Dermis microvascular lymphatic vessel endothelial cell (primary cell): ENCODE data around the gene KIF26A. TPM values are rescaled to one million over a fixed set of nuclear protein-coding genes. Genes with fewer than 3 reads are reported as not detected.
A peak's percentile ranks its signal among the peaks of the same experiment; 100 is the strongest.

Experiments used
- DNase-seq, 2 donors: peaks; one replicate each; pipeline versions ENCODE4 v3.0.0 to v3.0.0-alpha.2; 2010; ENCODE audit warnings: low read depth in 2 of 2
- total RNA-seq: library from RNA; depleted of rRNA; stranded (reverse); fragments of >200 nt; gene quantifications from 2 replicates; pipeline ENCODE4 v1.2.1, GENCODE V29; 2014

Gene KIF26A
- total RNA-seq, 1 donor from 2014 or later, result 9.2 TPM

GRCh38 chr14:104176611-104177010 lies 38.2 kb downstream of the KIF26A start:
- DNase-seq, result no peak

- DNase-seq, result no peak
Measured at GRCh38 chr14:104177411-104177810, 39.0 kb downstream of the KIF26A start.

- DNase-seq, result peak in 1 of 2 donors; percentile 8
Measured at GRCh38 chr14:104178279-104178678, 39.9 kb downstream of the KIF26A start.

- no peak for DNase-seq
Measured at GRCh38 chr14:104179126-104179525, 40.7 kb downstream of the KIF26A start.

GRCh38 chr14:104179564-104180129 lies 41.3 kb downstream of the KIF26A start:
- DNase-seq, result no peak

DNA sequence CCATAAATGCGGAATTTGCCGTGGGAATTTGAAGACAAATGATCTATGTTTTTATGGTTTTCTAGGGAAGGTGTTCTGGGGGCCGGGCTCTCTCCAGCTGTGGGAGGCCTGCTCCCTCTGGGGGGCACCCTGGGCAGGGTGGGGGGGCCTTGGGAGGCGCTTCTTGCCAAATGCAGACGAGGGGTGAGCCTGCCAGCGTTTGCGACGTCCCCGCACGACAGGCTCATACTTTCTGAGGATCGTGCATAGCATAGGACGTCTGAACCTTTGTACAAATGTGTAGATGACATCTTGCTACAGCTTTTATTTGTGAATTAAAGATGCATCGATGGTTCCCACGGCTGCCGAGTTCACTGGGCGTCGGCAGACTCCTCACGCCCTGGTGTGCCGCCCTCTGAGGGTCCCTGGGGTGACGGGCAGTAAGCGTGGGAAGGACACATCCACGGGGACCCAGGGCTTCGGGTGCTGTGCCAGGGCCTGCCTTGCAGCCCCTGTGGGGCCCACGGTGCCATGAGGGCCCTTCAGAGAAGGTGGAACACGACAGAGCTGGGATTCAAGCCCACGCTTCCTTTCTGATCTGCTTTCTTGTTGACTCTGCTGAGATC lies 42.3 kb downstream of the KIF26A start:
- no peak for DNase-seq

GRCh38 chr14:104181761-104182530 lies 43.6 kb downstream of the KIF26A start:
- DNase-seq, result peak in 1 of 2 donors; percentile 17

DNA sequence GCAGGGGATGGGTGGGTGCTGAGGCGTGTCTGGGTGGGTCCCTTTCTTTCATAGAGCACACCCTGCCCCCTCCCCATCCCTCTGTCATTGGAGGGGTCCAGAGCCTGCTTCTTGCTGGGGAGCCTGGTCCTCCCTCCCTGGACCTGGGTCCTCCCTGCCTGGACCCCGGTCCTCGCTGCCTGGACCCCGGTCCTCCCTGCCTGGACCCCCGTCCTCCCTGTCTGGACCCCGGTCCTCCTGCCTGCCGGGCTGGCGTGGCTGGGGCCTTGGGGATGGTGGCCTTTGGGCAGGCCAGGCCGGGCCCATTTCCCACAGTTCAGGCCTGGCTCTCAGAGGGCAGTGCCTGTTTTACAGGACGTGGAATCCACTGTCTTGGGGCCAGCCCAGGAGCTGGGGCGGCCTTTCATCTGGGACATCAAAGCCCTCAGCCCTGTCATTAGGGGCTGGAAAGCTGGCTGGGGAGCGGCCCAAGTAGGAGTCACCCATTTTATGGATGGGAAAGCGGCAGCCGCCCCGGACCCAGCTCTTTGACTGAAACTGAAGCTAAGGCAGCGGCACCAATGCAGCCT lies 44.6 kb downstream of the KIF26A start:
- no peak for DNase-seq

DNA sequence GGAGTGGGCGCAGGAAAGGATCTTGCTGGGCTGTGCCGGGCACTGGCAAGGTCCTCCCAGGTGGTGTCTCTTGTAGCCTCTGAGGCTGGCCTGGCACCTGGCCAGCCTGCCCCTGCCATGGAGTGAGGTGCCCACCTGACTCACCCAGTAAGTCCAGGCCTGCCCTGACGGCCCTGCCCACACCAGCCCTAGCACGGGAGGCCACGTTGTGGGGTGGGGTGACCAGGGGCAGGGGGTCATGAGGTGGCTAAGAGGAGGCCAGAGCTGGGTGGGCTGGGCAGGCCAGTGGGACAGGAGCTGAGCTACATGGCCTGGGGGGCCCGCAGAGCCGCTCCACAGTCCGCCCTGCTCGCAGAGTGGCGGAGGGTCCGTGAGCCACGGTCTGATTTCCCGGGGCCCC lies 45.4 kb downstream of the KIF26A start:
- DNase-seq, result no peak

DNA sequence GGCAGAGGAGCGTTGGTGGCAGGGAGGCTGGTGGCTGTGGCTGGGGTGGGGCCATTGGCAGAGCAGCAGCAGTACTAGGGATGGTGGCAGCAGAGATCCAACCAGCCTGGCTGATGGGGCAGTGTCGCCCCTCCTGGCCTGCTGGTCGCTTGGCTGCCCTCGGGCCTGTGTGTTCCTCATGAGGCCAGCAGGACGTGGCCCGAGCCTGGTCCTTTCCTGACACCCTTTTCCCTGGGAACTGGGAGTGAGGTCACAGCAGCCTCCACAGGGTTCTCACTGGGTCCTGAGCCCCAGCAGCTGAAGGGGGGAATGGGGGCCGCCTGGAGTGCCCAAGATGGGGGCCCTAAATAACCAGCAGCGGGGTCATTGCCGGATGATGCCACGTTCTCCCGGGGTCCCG lies 46.1 kb downstream of the KIF26A start:
- peak in 1 of 2 donors; percentile 19 for DNase-seq

DNA sequence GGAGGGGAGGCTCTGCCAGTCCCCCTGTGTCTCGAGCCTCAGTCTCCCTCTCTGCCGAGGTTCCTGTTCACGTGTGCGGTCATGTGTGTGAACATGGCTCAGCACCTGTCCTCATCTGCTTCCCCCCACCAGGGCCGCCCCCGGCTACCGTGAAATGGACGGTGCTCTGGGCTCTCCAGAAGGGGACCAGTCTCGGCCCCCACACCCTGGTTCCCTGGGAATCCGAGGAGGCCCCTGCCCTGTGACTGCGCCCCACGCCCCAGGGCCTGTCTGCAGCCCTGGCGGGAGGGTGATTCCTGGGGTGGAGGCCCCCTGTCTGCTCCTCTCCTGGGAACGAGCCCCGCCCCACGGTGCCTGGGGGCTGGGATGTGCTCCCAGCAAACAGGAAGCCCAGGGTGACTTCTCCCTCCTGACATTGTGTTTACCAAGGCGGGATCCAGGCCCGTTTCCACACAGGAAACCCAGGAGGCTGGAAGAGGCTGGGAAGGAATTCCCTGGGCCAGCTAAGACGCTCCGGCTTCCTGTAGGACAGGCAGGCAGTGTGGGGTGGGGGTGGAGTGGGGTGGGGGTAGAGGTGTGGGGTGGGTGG lies 46.6 kb downstream of the KIF26A start:
- peak in 1 of 2 donors; percentile 80 for DNase-seq

- DNase-seq, result no peak
Measured at GRCh38 chr14:104185916-104186495, 47.6 kb downstream of the KIF26A start.

- no peak for DNase-seq
Measured at GRCh38 chr14:104186575-104186974, 48.2 kb downstream of the KIF26A start.

DNA sequence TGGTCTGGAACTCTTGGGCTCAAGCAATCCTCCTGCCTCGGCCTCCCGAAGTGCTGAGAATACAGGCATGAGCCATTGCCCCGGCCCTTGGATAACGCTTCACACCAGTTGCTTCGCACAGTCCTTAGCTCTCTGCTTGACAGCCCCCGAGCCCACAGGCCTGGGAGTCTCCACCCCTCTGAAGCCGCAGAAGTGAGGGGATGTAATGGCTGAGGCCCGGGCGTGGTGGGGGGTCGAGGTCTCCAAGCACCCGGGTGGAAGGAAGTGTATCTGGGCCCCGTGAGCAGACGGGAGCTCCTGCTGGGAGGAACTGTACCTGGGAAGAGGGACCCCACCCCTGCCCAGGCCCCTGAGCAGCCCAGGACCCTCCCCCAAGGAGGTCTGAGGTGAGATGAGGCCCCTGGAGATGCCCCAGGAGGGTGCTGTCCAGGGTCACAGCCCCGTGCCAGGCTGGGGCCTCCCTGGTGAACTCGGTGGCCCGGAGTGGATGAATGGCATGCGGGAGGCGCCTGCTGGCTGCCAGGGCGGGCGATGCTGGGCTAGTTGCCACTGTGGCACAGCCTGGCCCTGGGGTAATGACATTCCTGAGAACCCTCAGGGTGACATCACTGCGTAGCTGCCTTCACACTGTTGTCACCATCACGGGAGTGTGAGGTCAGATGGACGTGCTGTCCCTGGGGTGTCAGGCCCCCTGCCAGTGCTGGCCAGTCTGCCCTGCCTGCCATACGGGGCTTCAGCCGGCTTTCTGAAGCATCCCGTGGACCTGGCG lies 48.9 kb downstream of the KIF26A start:
- DNase-seq, result no peak

DNA sequence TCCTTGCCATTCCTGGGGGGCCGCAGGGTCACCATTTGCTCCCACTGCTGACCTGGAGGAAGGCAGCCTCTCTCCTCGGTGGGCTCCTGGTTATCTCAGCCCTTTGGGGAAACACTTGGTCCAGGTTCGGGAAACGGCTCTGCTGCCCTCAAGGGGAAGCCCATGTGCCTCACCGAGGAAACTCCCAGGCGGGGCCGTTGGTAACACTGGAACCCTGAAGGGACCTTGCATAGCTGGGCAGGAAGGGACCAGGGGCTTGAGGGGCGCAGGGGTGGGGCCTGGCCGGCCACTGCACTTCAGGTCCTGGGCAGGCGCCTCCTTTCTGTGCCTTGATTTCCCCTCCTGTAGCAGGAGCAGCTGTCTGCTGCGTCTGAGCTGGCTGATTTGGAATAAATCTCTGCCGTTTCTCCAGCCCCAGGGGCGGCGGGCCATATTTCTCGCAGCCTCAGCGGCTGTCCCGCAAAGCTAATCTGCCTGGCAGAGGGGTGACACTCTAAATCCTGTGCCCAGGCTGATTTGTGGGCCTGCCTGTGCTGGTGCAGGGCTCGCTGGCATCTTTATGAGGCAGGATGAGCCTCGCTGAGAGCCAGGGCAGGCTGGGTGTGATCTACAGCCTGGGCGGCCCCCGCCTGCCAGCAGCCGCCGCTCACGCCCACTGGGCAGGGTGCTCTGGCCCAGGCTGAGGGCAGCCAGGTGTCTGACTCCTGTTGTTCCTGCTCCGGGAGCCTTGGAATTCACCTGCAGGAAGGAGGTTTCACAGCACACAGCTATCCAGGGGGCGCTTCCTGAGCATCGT lies 49.7 kb downstream of the KIF26A start:
- no peak for DNase-seq

- no peak for DNase-seq
Measured at GRCh38 chr14:104188727-104189400, 50.5 kb downstream of the KIF26A start.

GRCh38 chr14:104189629-104190335 lies 51.4 kb downstream of the KIF26A start:
- DNase-seq, result no peak

- DNase-seq, result no peak
Measured at GRCh38 chr14:104190396-104191000, 52.1 kb downstream of the KIF26A start.
